SK-N-SH (cell line): ENCODE measurements around the gene SLC7A14. TPM values are rescaled to one million over a fixed set of nuclear protein-coding genes. Genes with fewer than 3 reads are reported as not detected.

Experiments
- CTCF ChIA-PET: fragments of 300-600, 350-600 bp; formaldehyde crosslinking; extraction: SDS; loops from one replicate; lab custom pipeline; 2021; lab: Yijun Ruan, JAX
- POLR2A ChIA-PET: fragments of 350-600 bp; sonication (Branson Sonifier 250); formaldehyde crosslinking; extraction: SDS; loops from one replicate; lab custom pipeline; 2020; ENCODE audit warnings: antibody characterized with exemption, inconsistent platforms; lab: Yijun Ruan, JAX
- DNase-seq: peaks from one replicate; pipeline ENCODE4 v3.0.0; 2012
- H2AFZ ChIP-seq: fragments of 200-600 bp; sonication (generic); 2 replicates; pipeline ENCODE4 v1.8.1; 2016; ENCODE audit warnings: antibody characterized with exemption, mild to moderate bottlenecking, low read depth
- H3F3A ChIP-seq: fragments of 200-600 bp; sonication (generic); replicated peaks from 2 replicates; pipeline ENCODE3; 2016; ENCODE audit warnings: antibody characterized with exemption, mild to moderate bottlenecking; ENCODE audit not compliant: insufficient read depth
- H3K27ac ChIP-seq, 2 experiments: fragments of 200-500 bp in 1 of 2; fragments of 200-600 bp in 1 of 2; sonication (Bioruptor generic) in 1 of 2; sonication (generic), shearing (Covaris generic) in 1 of 2; 2 replicates each; pipeline versions ENCODE4 v1.5.1 to v1.6.1; 2014 to 2016; ENCODE audit warnings: low read depth in 2 of 2, inconsistent platforms in 1 of 2, low read length in 1 of 2, mild to moderate bottlenecking in 1 of 2, mixed read lengths in 1 of 2
- H3K27me3 ChIP-seq: fragments of 200-600 bp; sonication (generic), shearing (Covaris generic); 2 replicates; pipeline ENCODE4 v1.6.1; 2016; ENCODE audit warnings: mixed run types; ENCODE audit not compliant: insufficient read depth
- H3K36me3 ChIP-seq, 2 experiments: fragments of 200-500 bp in 1 of 2; fragments of 200-600 bp in 1 of 2; sonication (Bioruptor generic) in 1 of 2; sonication (generic) in 1 of 2; replicated peaks in 1 of 2; 2 replicates each; pipeline versions ENCODE3 to v1.5.1; 2014 to 2016; ENCODE audit warnings: low read length in 1 of 2, mild to moderate bottlenecking in 1 of 2; ENCODE audit not compliant: insufficient read depth in 2 of 2, control insufficient read depth in 1 of 2
- H3K4me1 ChIP-seq, 2 experiments: fragments of 200-500 bp in 1 of 2; fragments of 200-600 bp in 1 of 2; sonication (Bioruptor generic) in 1 of 2; sonication (generic), shearing (Covaris generic) in 1 of 2; 2 replicates each; pipeline versions ENCODE4 v1.5.1 to v1.6.1; 2014 to 2016; ENCODE audit warnings: low read depth in 1 of 2, low read length in 1 of 2, mixed run types in 1 of 2; ENCODE audit not compliant: insufficient read depth in 2 of 2, control insufficient read depth in 1 of 2
- H3K4me2 ChIP-seq: fragments of 200-600 bp; sonication (generic), shearing (Covaris generic); 2 replicates; pipeline ENCODE4 v1.6.1; 2017; ENCODE audit warnings: mixed run types
- H3K4me3 ChIP-seq, 2 experiments: fragments of 200-500 bp in 1 of 2; fragments of 200-600 bp in 1 of 2; sonication (Bioruptor generic) in 1 of 2; sonication (generic), shearing (Covaris generic) in 1 of 2; 2 replicates each; pipeline versions ENCODE4 v1.5.1 to v1.8.1; 2014 to 2016; ENCODE audit warnings: low read depth in 2 of 2, inconsistent platforms in 1 of 2, low read length in 1 of 2, mild to moderate bottlenecking in 1 of 2, mixed read lengths in 1 of 2, moderate library complexity in 1 of 2
- H3K79me2 ChIP-seq: fragments of 200-600 bp; sonication (generic); 2 replicates; pipeline ENCODE4 v1.8.1; 2017; ENCODE audit warnings: mild to moderate bottlenecking; ENCODE audit not compliant: insufficient read depth
- H3K9ac ChIP-seq: fragments of 200-600 bp; sonication (generic); 2 replicates; pipeline ENCODE4 v1.6.1; 2017; ENCODE audit warnings: mixed run types
- H3K9me2 ChIP-seq: fragments of 200-600 bp; sonication (generic); 2 replicates; pipeline ENCODE4 v1.6.1; 2017; ENCODE audit warnings: mixed run types
- H3K9me3 ChIP-seq: fragments of 200-600 bp; sonication (generic); 2 replicates; pipeline ENCODE4 v1.6.1; 2017; ENCODE audit warnings: mixed run types, mild to moderate bottlenecking, moderate library complexity
- H4K20me1 ChIP-seq: fragments of 200-600 bp; sonication (generic); 2 replicates; pipeline ENCODE4 v1.6.1; 2017; ENCODE audit warnings: mild to moderate bottlenecking, mixed run types; ENCODE audit not compliant: insufficient read depth
- CHD2 ChIP-seq: fragments of 150-350 bp; IDR thresholded peaks from 2 replicates; pipeline ENCODE4 v1.6.1; 2018; ENCODE audit warnings: low read length; ENCODE audit not compliant: partially characterized antibody
- ELF1 ChIP-seq: IDR thresholded peaks from 2 replicates; pipeline ENCODE4 v1.4.0; 2012
- EP300 ChIP-seq, 2 experiments: IDR thresholded peaks; 2 replicates each; pipeline versions ENCODE4 v1.4.0 to v1.6.1; 2012; ENCODE audit warnings: borderline replicate concordance in 1 of 2, low read depth in 1 of 2, low read length in 1 of 2
- EZH2phosphoT487 ChIP-seq: fragments of 200-600 bp; sonication (generic); IDR thresholded peaks from 2 replicates; pipeline ENCODE4 v1.6.1; 2017; ENCODE audit warnings: low read depth, mixed run types, mild to moderate bottlenecking, antibody characterized with exemption, moderate library complexity, borderline replicate concordance
- FOSL2 ChIP-seq: IDR thresholded peaks from 2 replicates; pipeline ENCODE4 v1.4.0; 2012; ENCODE audit warnings: low read depth, mild to moderate bottlenecking, moderate library complexity, borderline replicate concordance
- FOXJ3 ChIP-seq: sonication (generic); formaldehyde crosslinking; IDR thresholded peaks from 2 replicates; pipeline ENCODE4 v1.5.1; 2020; ENCODE audit warnings: mild to moderate bottlenecking, missing genetic modification reagents
- FOXM1 ChIP-seq: IDR thresholded peaks from 2 replicates; pipeline ENCODE4 v1.4.0; 2012; ENCODE audit warnings: low read depth, mild to moderate bottlenecking
- MXI1 ChIP-seq: IDR thresholded peaks from 2 replicates; pipeline ENCODE4 v1.6.1; 2012; ENCODE audit warnings: mild to moderate bottlenecking, low read depth, low read length, improper control_type of control experiment
- POLR2AphosphoS5 ChIP-seq: IDR thresholded peaks from 2 replicates; pipeline ENCODE4 v1.6.1; 2012; ENCODE audit warnings: low read depth, low read length
- RAD21 ChIP-seq: IDR thresholded peaks from 2 replicates; pipeline ENCODE4 v1.6.1; 2012; ENCODE audit warnings: mild to moderate bottlenecking, low read length
- SIN3A ChIP-seq: IDR thresholded peaks from 2 replicates; pipeline ENCODE4 v1.6.1; 2012; ENCODE audit warnings: low read depth, mild to moderate bottlenecking, low read length, moderate library complexity, borderline replicate concordance
- SMC3 ChIP-seq: IDR thresholded peaks from 2 replicates; pipeline ENCODE4 v1.6.1; 2012; ENCODE audit warnings: low read depth, low read length, improper control_type of control experiment
- TCF12 ChIP-seq: IDR thresholded peaks from 2 replicates; pipeline ENCODE4 v1.4.0; 2012
- WGBS: methylation state at CpG from one replicate; pipeline ENCODE4 v1.1.6; 2017; ENCODE audit warnings: low lambda C conversion rate; 5-methylcytosine and 5-hydroxymethylcytosine counted together
- polyA plus RNA-seq, 3 experiments: library from polyadenylated mRNA; depleted of rRNA; stranded (reverse); fragments of >200 nt; gene quantifications; 2 replicates each; pipeline ENCODE4 v1.2.3, GENCODE V29; 2012
- TF ChIP-seq, protein P1 (sequence below): IDR thresholded peaks from 2 replicates; pipeline ENCODE4 v1.4.0; 2012; ENCODE audit warnings: low read depth
- TF ChIP-seq, protein P2 (sequence below): IDR thresholded peaks from 2 replicates; pipeline ENCODE4 v1.4.0; 2012; ENCODE audit warnings: low read depth, borderline replicate concordance
- TF ChIP-seq, protein P3 (sequence below): fragments of 200-600 bp; sonication (generic); IDR thresholded peaks from 2 replicates; pipeline ENCODE4 v1.6.1; 2017; ENCODE audit warnings: antibody characterized with exemption, mild to moderate bottlenecking, moderate library complexity

SLC7A14 gene
- polyA plus RNA-seq, 1 of the 3 experiments (the other 2 are of a cell fraction) = 2.5 TPM

DNA sequence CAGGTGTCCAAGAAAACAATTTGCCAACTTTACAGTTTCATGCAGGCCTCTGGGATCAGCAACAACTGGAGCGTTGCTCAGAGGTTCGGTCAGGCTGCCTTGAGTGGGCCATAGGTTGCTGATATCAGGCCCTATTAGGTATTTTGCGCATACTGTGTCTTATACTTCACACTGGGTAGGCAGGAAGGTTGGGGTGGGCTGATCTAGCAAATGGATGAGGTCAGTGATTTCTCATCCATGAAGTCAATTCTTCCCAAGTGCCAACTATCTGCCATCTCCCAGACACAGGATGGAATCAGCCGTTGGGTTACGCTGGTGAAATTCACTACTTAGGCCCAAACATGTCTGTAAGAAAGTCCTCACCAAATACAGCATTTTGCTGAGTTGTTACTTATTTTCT lies 77.6 kb downstream of the SLC7A14 start:
- Histone ChIP-seq H4K20me1 (no peaks in the 10 kb centered on the region), H3K4me2 (no peak overlapping the region), H3K4me1 (peaks cover 0 to 9% of the 10 kb centered on the region in 2 experiments; a peak in 1 of 4 replicates), H3K79me2 (no peaks in the 10 kb centered on the region), H3K27me3 (no peaks in the 10 kb centered on the region)
- 98% methylated on average over 5 of the region's 5 CpGs for WGBS
- POLR2A ChIA-PET = no interaction called here
- DNase-seq = no peak
- TF ChIP-seq SMC3 = no peak
- TF ChIP-seq EZH2phosphoT487 = no peak
- no peak for TF ChIP-seq FOXJ3 (CRISPR knock-in tag)
- TF ChIP-seq, protein P1, sequence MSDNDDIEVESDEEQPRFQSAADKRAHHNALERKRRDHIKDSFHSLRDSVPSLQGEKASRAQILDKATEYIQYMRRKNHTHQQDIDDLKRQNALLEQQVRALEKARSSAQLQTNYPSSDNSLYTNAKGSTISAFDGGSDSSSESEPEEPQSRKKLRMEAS = no peak
- TF ChIP-seq SIN3A = no peak
- no peak for TF ChIP-seq MXI1
- no peak for TF ChIP-seq POLR2AphosphoS5
- TF ChIP-seq, protein P2, sequence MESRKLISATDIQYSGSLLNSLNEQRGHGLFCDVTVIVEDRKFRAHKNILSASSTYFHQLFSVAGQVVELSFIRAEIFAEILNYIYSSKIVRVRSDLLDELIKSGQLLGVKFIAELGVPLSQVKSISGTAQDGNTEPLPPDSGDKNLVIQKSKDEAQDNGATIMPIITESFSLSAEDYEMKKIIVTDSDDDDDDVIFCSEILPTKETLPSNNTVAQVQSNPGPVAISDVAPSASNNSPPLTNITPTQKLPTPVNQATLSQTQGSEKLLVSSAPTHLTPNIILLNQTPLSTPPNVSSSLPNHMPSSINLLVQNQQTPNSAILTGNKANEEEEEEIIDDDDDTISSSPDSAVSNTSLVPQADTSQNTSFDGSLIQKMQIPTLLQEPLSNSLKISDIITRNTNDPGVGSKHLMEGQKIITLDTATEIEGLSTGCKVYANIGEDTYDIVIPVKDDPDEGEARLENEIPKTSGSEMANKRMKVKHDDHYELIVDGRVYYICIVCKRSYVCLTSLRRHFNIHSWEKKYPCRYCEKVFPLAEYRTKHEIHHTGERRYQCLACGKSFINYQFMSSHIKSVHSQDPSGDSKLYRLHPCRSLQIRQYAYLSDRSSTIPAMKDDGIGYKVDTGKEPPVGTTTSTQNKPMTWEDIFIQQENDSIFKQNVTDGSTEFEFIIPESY = no peak
- no peak for TF ChIP-seq RAD21
- no peak for TF ChIP-seq FOXM1
- no peak for TF ChIP-seq EP300 (IDR thresholded peaks at IDR 0.05; ENCODE audit: borderline replicate concordance in 1 of 2, low read depth in 1 of 2, low read length in 1 of 2)
- TF ChIP-seq, protein P3, sequence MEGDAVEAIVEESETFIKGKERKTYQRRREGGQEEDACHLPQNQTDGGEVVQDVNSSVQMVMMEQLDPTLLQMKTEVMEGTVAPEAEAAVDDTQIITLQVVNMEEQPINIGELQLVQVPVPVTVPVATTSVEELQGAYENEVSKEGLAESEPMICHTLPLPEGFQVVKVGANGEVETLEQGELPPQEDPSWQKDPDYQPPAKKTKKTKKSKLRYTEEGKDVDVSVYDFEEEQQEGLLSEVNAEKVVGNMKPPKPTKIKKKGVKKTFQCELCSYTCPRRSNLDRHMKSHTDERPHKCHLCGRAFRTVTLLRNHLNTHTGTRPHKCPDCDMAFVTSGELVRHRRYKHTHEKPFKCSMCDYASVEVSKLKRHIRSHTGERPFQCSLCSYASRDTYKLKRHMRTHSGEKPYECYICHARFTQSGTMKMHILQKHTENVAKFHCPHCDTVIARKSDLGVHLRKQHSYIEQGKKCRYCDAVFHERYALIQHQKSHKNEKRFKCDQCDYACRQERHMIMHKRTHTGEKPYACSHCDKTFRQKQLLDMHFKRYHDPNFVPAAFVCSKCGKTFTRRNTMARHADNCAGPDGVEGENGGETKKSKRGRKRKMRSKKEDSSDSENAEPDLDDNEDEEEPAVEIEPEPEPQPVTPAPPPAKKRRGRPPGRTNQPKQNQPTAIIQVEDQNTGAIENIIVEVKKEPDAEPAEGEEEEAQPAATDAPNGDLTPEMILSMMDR = no peak
- no peak for TF ChIP-seq FOSL2
- TF ChIP-seq ELF1 = no peak
- TF ChIP-seq CHD2 = no peak
- no peak for TF ChIP-seq TCF12
- TF ChIP-seq, all 33 proteins: peak for 0
- Histone ChIP-seq H3K9me3 (no peaks in the 10 kb centered on the region), H3K27ac (no peak overlapping the region), H3K4me3 (no peak overlapping the region), H2AFZ (no peak overlapping the region), H3K36me3 (no peaks in the 10 kb centered on the region), H3K9me2 (no peaks in the 10 kb centered on the region), H3F3A (no peaks in the 10 kb centered on the region), H3K9ac (no peak overlapping the region)
- CTCF ChIA-PET = interaction anchor here (0.9 kb wide), 1 partner anchor 304 kb away, joined by 4 read pairs; no protein-coding TSS in a partner anchor
